Stimulated activated effector memory CD8-positive, alpha-beta T cell treated with anti-CD3 and anti-CD28 coated beads, Interleukin-12 subunit alpha, Interleukin-12 subunit beta, amount 100 ng/mL, for 72 hours (primary cell): Measurements from ENCODE around the gene EPB41L1.

Experiments
- ATAC-seq: fragments of 150-1000 bp; cut with Tn5 transposase; 2 replicates; pipeline ENCODE4 v1.10.0; 2021
- DNase-seq, 2 donors: peaks; one replicate each; pipeline ENCODE4 v3.0.0; 2021 to 2022; ENCODE audit warnings: low spot score in 2 of 2
- H3K27ac Mint-ChIP-seq: one replicate; pipeline ENCODE4 v1.8.0; 2022; ENCODE audit warnings: mild to moderate bottlenecking, mixed read lengths
- H3K36me3 Mint-ChIP-seq: one replicate; pipeline ENCODE4 v1.8.0; 2022; ENCODE audit warnings: mild to moderate bottlenecking, mixed read lengths
- H3K4me1 Mint-ChIP-seq: one replicate; pipeline ENCODE4 v1.8.0; 2022; ENCODE audit warnings: mixed read lengths
- H3K4me3 Mint-ChIP-seq: one replicate; pipeline ENCODE4 v1.8.0; 2022; ENCODE audit warnings: mild to moderate bottlenecking, mixed read lengths
- H3K9me3 Mint-ChIP-seq: one replicate; pipeline ENCODE4 v1.8.0; 2022; ENCODE audit warnings: mixed read lengths

The EPB41L1 gene

GRCh38 chr20:36259177-36260061, 104.9 kb downstream of the EPB41L1 start:
- no peak overlapping the region for H3K4me3 Mint-ChIP-seq
- no peak overlapping the region for H3K27ac Mint-ChIP-seq
- no peaks in the 10 kb centered on the region for H3K9me3 Mint-ChIP-seq
- no peak for DNase-seq
- peaks cover 37% of the 10 kb centered on the region for H3K36me3 Mint-ChIP-seq
- ATAC-seq, result no peak
- H3K4me1 Mint-ChIP-seq, result no peaks in the 10 kb centered on the region

- peaks cover 28% of the 10 kb centered on the region for H3K36me3 Mint-ChIP-seq
Observed at GRCh38 chr20:36260316-36260715, 105.8 kb downstream of the EPB41L1 start.

GRCh38 chr20:36261389-36262105, 107.0 kb downstream of the EPB41L1 start:
- H3K4me3 Mint-ChIP-seq, result no peak overlapping the region
- peaks cover 15% of the 10 kb centered on the region for H3K36me3 Mint-ChIP-seq
- H3K27ac Mint-ChIP-seq, result no peak overlapping the region
- no peak for DNase-seq
- H3K9me3 Mint-ChIP-seq, result no peaks in the 10 kb centered on the region
- no peaks in the 10 kb centered on the region for H3K4me1 Mint-ChIP-seq
- ATAC-seq, result no peak

More at GRCh38 chr20:36260316-36260715, 105.8 kb downstream of the EPB41L1 start:
- Mint-ChIP-seq H3K27ac (no peak overlapping the region), H3K4me3 (no peak overlapping the region), H3K9me3 (no peaks in the 10 kb centered on the region), H3K4me1 (no peaks in the 10 kb centered on the region)
- DNase-seq, result no peak
- no peak for ATAC-seq

GRCh38 chr20:36262440-36262839, 107.9 kb downstream of the EPB41L1 start:
- Mint-ChIP-seq H3K4me1 (no peaks in the 10 kb centered on the region), H3K36me3 (peaks cover 7% of the 10 kb centered on the region), H3K9me3 (no peaks in the 10 kb centered on the region), H3K4me3 (no peak overlapping the region), H3K27ac (no peak overlapping the region)
- DNase-seq (no peak), ATAC-seq (no peak)

GRCh38 chr20:36264426-36265246, 110.1 kb downstream of the EPB41L1 start:
- no peaks in the 10 kb centered on the region for H3K9me3 Mint-ChIP-seq
- no peak for DNase-seq
- ATAC-seq, result no peak
- peaks cover 5% of the 10 kb centered on the region for H3K36me3 Mint-ChIP-seq
- no peaks in the 10 kb centered on the region for H3K4me1 Mint-ChIP-seq
- H3K27ac Mint-ChIP-seq, result no peak overlapping the region
- H3K4me3 Mint-ChIP-seq, result no peak overlapping the region

GRCh38 chr20:36266189-36266588, 111.6 kb downstream of the EPB41L1 start:
- Mint-ChIP-seq H3K36me3 (no peaks in the 10 kb centered on the region), H3K4me3 (no peak overlapping the region), H3K4me1 (no peaks in the 10 kb centered on the region), H3K9me3 (no peaks in the 10 kb centered on the region), H3K27ac (no peak overlapping the region)
- no peak for ATAC-seq
- DNase-seq, result no peak

- Mint-ChIP-seq H3K9me3 (no peaks in the 10 kb centered on the region), H3K4me1 (no peaks in the 10 kb centered on the region), H3K36me3 (no peaks in the 10 kb centered on the region), H3K27ac (no peak overlapping the region), H3K4me3 (no peak overlapping the region)
- DNase-seq (no peak), ATAC-seq (no peak)
Observed at GRCh38 chr20:36267605-36268381, 113.3 kb downstream of the EPB41L1 start.

- no peaks in the 10 kb centered on the region for H3K4me1 Mint-ChIP-seq
- DNase-seq (no peak), ATAC-seq (no peak)
- no peak overlapping the region for H3K4me3 Mint-ChIP-seq
- H3K9me3 Mint-ChIP-seq, result no peaks in the 10 kb centered on the region
- H3K36me3 Mint-ChIP-seq, result no peaks in the 10 kb centered on the region
- H3K27ac Mint-ChIP-seq, result no peak overlapping the region
Observed at GRCh38 chr20:36268440-36269342, 114.2 kb downstream of the EPB41L1 start.

DNA sequence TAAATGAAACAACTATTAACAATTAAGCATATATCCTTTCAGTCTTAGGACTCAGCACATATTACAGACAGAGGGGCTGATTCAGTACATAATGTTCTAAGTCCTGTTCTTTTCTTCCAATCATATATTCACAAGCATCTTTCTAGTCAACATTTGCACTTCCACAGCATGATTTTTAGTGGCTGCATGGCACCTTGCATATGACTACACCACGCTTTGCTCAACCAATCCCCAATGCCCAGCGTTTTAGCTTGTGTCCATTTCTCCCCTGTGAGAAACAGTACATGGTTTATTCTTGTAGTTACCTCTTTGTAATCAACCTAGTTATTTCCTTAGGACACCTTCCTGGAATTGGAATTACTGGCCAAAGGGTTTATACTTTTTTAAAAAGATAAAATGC, 115.0 kb downstream of the EPB41L1 start:
- H3K27ac Mint-ChIP-seq, result no peak overlapping the region
- H3K4me3 Mint-ChIP-seq, result no peak overlapping the region
- no peak for DNase-seq
- no peak for ATAC-seq
- H3K9me3 Mint-ChIP-seq, result no peaks in the 10 kb centered on the region
- H3K4me1 Mint-ChIP-seq, result no peaks in the 10 kb centered on the region
- H3K36me3 Mint-ChIP-seq, result no peaks in the 10 kb centered on the region

- Mint-ChIP-seq H3K9me3 (no peaks in the 10 kb centered on the region), H3K4me1 (no peaks in the 10 kb centered on the region), H3K4me3 (no peak overlapping the region), H3K27ac (no peak overlapping the region), H3K36me3 (no peaks in the 10 kb centered on the region)
- ATAC-seq, result no peak
- no peak for DNase-seq
Observed at GRCh38 chr20:36270744-36271638, 116.5 kb downstream of the EPB41L1 start.

DNA sequence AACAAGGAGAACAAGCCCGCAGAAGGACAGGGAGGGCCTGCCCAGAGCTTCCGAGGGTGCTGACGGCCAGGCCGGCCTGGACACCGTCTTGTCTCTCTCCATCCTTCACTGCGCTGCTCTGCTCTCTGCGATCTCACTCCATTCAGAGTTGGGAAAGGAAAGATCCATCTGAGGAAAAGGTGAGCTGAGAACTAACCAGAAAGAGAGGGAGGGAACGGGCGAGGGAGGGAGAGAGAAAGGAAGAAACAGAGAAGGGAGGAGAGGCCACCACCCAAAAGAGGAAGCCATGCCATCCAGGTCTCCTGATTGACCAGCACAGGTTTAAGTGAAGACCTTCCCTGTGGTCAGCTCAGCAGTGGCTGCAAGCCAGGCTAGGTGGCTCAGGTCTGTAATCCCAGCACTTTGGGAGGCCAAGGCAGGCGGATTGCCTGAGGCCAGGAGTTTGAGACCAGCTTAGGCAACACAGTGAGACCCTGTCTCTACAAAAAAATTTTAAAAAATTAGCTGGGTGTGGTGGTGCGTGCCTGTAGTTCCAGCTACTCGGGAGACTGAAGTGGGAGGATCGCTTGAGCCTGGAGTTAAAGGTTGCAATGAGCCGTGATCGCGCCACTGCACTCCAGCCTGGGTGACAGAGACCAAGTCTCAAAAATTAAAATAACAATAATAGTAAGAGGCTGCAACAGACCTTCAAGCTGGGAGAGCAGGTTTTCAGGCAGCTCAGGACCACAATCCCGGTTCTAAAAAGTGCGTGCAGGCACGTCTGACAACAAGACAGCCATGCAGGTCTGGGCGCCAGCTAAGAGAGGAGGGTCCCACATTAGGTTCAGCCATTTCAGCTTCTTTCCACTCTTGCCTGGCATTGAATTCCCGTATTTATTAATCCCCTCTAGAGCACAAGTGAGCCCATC, 117.4 kb downstream of the EPB41L1 start:
- Mint-ChIP-seq H3K27ac (no peak overlapping the region), H3K36me3 (no peaks in the 10 kb centered on the region), H3K4me1 (no peaks in the 10 kb centered on the region), H3K4me3 (no peak overlapping the region), H3K9me3 (no peaks in the 10 kb centered on the region)
- no peak for ATAC-seq
- no peak for DNase-seq

GRCh38 chr20:36272547-36273220, 118.1 kb downstream of the EPB41L1 start:
- H3K4me1 Mint-ChIP-seq, result no peaks in the 10 kb centered on the region

More at GRCh38 chr20:36272547-36273220, 118.1 kb downstream of the EPB41L1 start:
- ATAC-seq, result no peak
- DNase-seq, result no peak
- H3K4me3 Mint-ChIP-seq, result no peak overlapping the region
- H3K9me3 Mint-ChIP-seq, result no peaks in the 10 kb centered on the region
- H3K27ac Mint-ChIP-seq, result no peak overlapping the region
- H3K36me3 Mint-ChIP-seq, result no peaks in the 10 kb centered on the region
